PC-9 (cell line): ENCODE data around the gene MPP1.
A peak's percentile ranks its signal among the peaks of the same experiment; 100 is the strongest.

Experiments
- EZH2 ChIP-seq: fragments of 200-600 bp; sonication (generic); IDR thresholded peaks from 2 replicates; pipeline ENCODE4 v1.8.0; 2017; ENCODE audit warnings: antibody characterized with exemption, low read depth
- TF ChIP-seq, protein P1 (sequence below): fragments of 200-600 bp; sonication (generic); conservative IDR thresholded peaks from 2 replicates; pipeline ENCODE4 v1.6.1; 2017; ENCODE audit warnings: mixed run types, antibody characterized with exemption, mild to moderate bottlenecking, moderate library complexity

DNA sequence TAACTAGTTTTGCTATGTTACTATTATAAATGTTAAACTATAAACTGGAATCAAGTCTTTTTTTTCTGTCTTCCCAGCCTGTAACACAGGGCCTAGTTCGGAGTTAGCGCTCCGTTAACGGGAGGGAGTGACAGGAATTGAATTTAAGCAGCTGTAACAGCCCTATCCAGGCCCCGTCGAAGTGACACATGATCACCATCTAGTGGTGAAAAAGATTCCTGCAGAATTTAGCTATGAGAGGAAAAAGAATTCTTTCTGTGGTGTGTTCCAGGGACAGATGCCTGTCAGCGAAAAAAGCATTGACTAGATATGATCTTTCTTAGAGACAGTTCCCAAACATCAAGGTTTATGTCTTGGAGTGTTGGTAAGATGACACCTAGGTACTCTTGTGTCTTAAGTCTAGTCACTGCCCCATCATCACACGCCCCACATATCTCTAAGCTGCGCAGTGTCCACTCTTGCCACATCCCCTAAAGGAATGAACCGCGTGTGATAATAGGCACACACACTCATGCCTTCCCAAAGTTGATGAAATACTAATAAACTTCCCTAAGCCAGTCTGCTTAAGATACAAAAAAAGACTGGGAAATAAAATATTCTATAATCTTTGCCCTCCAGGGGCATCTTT lies 56.5 kb downstream of the MPP1 start:
- TF ChIP-seq, protein P1, sequence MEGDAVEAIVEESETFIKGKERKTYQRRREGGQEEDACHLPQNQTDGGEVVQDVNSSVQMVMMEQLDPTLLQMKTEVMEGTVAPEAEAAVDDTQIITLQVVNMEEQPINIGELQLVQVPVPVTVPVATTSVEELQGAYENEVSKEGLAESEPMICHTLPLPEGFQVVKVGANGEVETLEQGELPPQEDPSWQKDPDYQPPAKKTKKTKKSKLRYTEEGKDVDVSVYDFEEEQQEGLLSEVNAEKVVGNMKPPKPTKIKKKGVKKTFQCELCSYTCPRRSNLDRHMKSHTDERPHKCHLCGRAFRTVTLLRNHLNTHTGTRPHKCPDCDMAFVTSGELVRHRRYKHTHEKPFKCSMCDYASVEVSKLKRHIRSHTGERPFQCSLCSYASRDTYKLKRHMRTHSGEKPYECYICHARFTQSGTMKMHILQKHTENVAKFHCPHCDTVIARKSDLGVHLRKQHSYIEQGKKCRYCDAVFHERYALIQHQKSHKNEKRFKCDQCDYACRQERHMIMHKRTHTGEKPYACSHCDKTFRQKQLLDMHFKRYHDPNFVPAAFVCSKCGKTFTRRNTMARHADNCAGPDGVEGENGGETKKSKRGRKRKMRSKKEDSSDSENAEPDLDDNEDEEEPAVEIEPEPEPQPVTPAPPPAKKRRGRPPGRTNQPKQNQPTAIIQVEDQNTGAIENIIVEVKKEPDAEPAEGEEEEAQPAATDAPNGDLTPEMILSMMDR, result peak; percentile 79
- TF ChIP-seq EZH2, result no peak
